Panc1 (cell line): ENCODE data around the gene IFNA21.

ENCODE experiments used
- POLR2AphosphoS5 ChIP-seq: IDR thresholded peaks from 2 replicates; pipeline ENCODE4 v1.6.1; 2012; ENCODE audit warnings: mild to moderate bottlenecking, low read depth, low read length, moderate library complexity
- SIN3A ChIP-seq: IDR thresholded peaks from 2 replicates; pipeline ENCODE4 v1.6.1; 2012; ENCODE audit warnings: low read depth, mild to moderate bottlenecking, low read length, moderate library complexity, borderline replicate concordance; ENCODE audit not compliant: insufficient read depth
- TCF7L2 ChIP-seq: IDR thresholded peaks from 2 replicates; pipeline ENCODE4 v1.6.1; 2011; ENCODE audit warnings: mild to moderate bottlenecking, low read depth, low read length, inconsistent platforms
- TF ChIP-seq, protein P1 (sequence below): fragments of 450-650 bp; IDR thresholded peaks from 2 replicates; pipeline ENCODE4 v1.5.1; 2017; ENCODE audit warnings: mild to moderate bottlenecking
- TF ChIP-seq, protein P2 (sequence below), 2 experiments: IDR thresholded peaks; 2 replicates each; pipeline ENCODE4 v1.6.1; 2011 to 2012; ENCODE audit warnings: low read depth in 2 of 2, control low read depth in 1 of 2, low read length in 1 of 2, mild to moderate bottlenecking in 1 of 2, moderate library complexity in 1 of 2; ENCODE audit not compliant: insufficient read depth in 1 of 2

DNA sequence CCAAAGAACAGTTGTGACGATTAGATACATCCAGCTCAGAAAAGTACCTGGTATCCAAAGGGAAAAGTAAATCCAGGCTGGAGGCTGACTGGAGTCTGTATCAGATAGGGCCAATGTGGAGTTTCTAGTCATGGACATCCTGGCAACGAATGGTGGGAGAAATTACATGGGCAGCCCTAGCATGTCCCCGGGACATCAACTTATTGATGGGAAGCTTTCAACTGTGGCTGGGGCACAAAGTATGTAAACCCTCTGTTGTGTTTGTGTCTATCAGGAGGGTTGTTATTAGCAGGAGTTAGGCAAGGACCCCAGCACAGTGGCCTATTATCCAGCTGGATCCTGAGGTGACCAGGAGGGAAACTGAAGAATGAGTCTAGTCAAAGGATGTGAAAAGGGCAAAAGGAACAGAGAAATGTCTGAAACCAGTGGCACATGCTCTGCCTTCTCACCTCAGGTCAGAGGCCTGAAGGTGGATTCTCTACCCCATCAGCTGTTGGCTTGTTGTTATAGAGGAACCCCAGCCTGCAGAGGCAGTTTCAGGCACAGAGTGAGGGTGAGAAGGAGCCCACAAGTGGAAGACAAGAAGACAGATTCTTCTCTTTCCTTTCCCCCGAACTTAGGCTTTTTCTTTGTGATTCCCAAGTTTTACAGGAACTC, 44.7 kb downstream of the IFNA21 start:
- TF ChIP-seq POLR2AphosphoS5 (no peak), TCF7L2 (no peak), SIN3A (no peak)
- TF ChIP-seq, protein P1, sequence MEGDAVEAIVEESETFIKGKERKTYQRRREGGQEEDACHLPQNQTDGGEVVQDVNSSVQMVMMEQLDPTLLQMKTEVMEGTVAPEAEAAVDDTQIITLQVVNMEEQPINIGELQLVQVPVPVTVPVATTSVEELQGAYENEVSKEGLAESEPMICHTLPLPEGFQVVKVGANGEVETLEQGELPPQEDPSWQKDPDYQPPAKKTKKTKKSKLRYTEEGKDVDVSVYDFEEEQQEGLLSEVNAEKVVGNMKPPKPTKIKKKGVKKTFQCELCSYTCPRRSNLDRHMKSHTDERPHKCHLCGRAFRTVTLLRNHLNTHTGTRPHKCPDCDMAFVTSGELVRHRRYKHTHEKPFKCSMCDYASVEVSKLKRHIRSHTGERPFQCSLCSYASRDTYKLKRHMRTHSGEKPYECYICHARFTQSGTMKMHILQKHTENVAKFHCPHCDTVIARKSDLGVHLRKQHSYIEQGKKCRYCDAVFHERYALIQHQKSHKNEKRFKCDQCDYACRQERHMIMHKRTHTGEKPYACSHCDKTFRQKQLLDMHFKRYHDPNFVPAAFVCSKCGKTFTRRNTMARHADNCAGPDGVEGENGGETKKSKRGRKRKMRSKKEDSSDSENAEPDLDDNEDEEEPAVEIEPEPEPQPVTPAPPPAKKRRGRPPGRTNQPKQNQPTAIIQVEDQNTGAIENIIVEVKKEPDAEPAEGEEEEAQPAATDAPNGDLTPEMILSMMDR: no peak
- TF ChIP-seq, protein P2, sequence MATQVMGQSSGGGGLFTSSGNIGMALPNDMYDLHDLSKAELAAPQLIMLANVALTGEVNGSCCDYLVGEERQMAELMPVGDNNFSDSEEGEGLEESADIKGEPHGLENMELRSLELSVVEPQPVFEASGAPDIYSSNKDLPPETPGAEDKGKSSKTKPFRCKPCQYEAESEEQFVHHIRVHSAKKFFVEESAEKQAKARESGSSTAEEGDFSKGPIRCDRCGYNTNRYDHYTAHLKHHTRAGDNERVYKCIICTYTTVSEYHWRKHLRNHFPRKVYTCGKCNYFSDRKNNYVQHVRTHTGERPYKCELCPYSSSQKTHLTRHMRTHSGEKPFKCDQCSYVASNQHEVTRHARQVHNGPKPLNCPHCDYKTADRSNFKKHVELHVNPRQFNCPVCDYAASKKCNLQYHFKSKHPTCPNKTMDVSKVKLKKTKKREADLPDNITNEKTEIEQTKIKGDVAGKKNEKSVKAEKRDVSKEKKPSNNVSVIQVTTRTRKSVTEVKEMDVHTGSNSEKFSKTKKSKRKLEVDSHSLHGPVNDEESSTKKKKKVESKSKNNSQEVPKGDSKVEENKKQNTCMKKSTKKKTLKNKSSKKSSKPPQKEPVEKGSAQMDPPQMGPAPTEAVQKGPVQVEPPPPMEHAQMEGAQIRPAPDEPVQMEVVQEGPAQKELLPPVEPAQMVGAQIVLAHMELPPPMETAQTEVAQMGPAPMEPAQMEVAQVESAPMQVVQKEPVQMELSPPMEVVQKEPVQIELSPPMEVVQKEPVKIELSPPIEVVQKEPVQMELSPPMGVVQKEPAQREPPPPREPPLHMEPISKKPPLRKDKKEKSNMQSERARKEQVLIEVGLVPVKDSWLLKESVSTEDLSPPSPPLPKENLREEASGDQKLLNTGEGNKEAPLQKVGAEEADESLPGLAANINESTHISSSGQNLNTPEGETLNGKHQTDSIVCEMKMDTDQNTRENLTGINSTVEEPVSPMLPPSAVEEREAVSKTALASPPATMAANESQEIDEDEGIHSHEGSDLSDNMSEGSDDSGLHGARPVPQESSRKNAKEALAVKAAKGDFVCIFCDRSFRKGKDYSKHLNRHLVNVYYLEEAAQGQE (IDR thresholded peaks at IDR 0.05; ENCODE audit: insufficient read depth in 1 of 2, low read depth in 2 of 2, low read length in 1 of 2): no peak
